ENCODE measurements around the gene ZBTB21.

Gene ZBTB21

DNA sequence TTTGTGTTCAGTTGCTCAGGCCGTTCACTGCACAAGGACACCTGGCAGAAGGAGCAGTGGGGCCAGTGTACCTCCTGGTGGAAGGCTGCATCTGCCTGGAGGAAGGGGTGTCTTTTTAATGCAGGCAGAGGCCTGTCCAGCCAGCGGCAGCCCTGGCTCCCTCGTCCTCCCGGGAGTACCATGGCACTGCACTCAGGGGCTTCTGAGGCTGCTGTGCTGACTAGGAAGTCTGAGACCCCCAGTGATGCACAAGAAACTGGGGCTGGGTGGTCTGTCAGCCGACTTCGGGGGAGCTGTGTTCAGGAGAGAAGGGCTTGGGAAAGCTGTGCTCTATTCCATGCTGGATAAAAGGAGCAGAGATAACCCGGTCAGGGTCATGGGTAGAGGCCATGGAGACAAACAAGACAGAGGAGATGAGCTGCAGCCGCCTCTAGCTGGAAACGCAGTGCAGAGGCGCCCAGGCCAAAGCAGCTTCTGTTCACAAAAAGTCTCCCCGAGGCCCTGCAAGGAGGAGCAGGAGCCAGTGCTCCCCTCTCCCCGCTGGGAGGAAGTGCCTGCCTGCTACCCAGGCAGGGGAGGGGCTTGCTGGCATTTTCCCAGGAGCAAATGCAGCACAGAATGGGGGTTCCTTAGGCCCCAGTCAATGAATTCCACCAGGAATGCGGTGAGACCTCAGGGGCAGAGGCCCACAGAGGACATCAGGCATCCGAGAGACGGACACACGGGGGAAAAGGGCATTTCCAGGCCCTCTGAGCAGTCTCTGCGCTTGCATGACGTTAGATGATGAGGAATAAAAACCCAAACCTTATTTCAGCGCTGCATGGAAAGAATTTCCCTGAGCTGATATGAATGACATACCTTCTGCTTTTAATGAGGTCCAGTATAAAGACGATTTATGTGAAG is 39.2 kb downstream of the ZBTB21 start:
- Histone ChIP-seq H3K4me2 (ENCODE audit: low read length) (no peak overlapping the region), H3K9ac (ENCODE audit: low read length) (no peak overlapping the region), H3K79me2 (ENCODE audit: low read length) (no peaks in the 10 kb centered on the region), H3K27me3 (ENCODE audit: low read depth, low read length) (no peaks in the 10 kb centered on the region), H3K4me1 (ENCODE audit: low read length) (no peaks in the 10 kb centered on the region), H3K9me3 (ENCODE audit: insufficient read depth, low read length) (no peaks in the 10 kb centered on the region), H3K4me3 (ENCODE audit: low read length) (no peak overlapping the region), H2AFZ (ENCODE audit: low read depth, low read length) (no peak overlapping the region), H3K36me3 (replicated peaks; ENCODE audit: low read depth, low read length) (no peaks in the 10 kb centered on the region), H3K27ac (ENCODE audit: low read length) (no peak overlapping the region), H4K20me1 (ENCODE audit: insufficient read depth, low read length) (no peaks in the 10 kb centered on the region)
- no peak for TF ChIP-seq EZH2phosphoT487 (IDR thresholded peaks at IDR 0.05; ENCODE audit: low read depth)

GRCh38 chr21:41970106-41970391 is 40.1 kb downstream of the ZBTB21 start:
- peaks cover 2% of the 10 kb centered on the region for H3K4me1 ChIP-seq (ENCODE audit: low read length)
- no peak overlapping the region for H3K4me2 ChIP-seq (ENCODE audit: low read length)
- H3K27me3 ChIP-seq (ENCODE audit: low read depth, low read length), result no peaks in the 10 kb centered on the region

GRCh38 chr21:41967708-41968107 is 42.5 kb downstream of the ZBTB21 start:
- no peak overlapping the region for H3K9ac ChIP-seq (ENCODE audit: low read length)
- no peak overlapping the region for H3K4me2 ChIP-seq (ENCODE audit: low read length)
- H3K4me1 ChIP-seq (ENCODE audit: low read length), result peaks cover 5% of the 10 kb centered on the region
- no peak overlapping the region for H3K27ac ChIP-seq (ENCODE audit: low read length)
- no peaks in the 10 kb centered on the region for H3K79me2 ChIP-seq (ENCODE audit: low read length)
- no peak overlapping the region for H2AFZ ChIP-seq (ENCODE audit: low read depth, low read length)
- no peaks in the 10 kb centered on the region for H4K20me1 ChIP-seq (ENCODE audit: insufficient read depth, low read length)
- H3K27me3 ChIP-seq (ENCODE audit: low read depth, low read length), result no peaks in the 10 kb centered on the region; the same call in 1 of the 2 replicates
- H3K9me3 ChIP-seq (ENCODE audit: insufficient read depth, low read length), result no peaks in the 10 kb centered on the region
- TF ChIP-seq, protein P1, sequence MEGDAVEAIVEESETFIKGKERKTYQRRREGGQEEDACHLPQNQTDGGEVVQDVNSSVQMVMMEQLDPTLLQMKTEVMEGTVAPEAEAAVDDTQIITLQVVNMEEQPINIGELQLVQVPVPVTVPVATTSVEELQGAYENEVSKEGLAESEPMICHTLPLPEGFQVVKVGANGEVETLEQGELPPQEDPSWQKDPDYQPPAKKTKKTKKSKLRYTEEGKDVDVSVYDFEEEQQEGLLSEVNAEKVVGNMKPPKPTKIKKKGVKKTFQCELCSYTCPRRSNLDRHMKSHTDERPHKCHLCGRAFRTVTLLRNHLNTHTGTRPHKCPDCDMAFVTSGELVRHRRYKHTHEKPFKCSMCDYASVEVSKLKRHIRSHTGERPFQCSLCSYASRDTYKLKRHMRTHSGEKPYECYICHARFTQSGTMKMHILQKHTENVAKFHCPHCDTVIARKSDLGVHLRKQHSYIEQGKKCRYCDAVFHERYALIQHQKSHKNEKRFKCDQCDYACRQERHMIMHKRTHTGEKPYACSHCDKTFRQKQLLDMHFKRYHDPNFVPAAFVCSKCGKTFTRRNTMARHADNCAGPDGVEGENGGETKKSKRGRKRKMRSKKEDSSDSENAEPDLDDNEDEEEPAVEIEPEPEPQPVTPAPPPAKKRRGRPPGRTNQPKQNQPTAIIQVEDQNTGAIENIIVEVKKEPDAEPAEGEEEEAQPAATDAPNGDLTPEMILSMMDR (IDR thresholded peaks at IDR 0.05; ENCODE audit: low read depth, low read length), result no peak
- TF ChIP-seq EZH2phosphoT487 (IDR thresholded peaks at IDR 0.05; ENCODE audit: low read depth), result no peak
- H3K4me3 ChIP-seq (ENCODE audit: low read length), result no peak overlapping the region
- no peaks in the 10 kb centered on the region for H3K36me3 ChIP-seq (replicated peaks; ENCODE audit: low read depth, low read length)

More at GRCh38 chr21:41970106-41970391, 40.1 kb downstream of the ZBTB21 start:
- Histone ChIP-seq H3K27ac (ENCODE audit: low read length) (no peak overlapping the region), H2AFZ (ENCODE audit: low read depth, low read length) (no peak overlapping the region), H3K4me3 (ENCODE audit: low read length) (no peak overlapping the region), H3K9me3 (ENCODE audit: insufficient read depth, low read length) (no peaks in the 10 kb centered on the region), H3K9ac (ENCODE audit: low read length) (no peak overlapping the region), H3K79me2 (ENCODE audit: low read length) (no peaks in the 10 kb centered on the region), H3K36me3 (replicated peaks; ENCODE audit: low read depth, low read length) (no peaks in the 10 kb centered on the region), H4K20me1 (ENCODE audit: insufficient read depth, low read length) (no peaks in the 10 kb centered on the region)
- TF ChIP-seq EZH2phosphoT487 (IDR thresholded peaks at IDR 0.05; ENCODE audit: low read depth), result no peak
- TF ChIP-seq, protein P1 (IDR thresholded peaks at IDR 0.05; ENCODE audit: low read depth, low read length), result no peak

- H3K9me3 ChIP-seq (ENCODE audit: insufficient read depth, low read length), result no peaks in the 10 kb centered on the region
- H3K4me1 ChIP-seq (ENCODE audit: low read length), result peaks cover 5% of the 10 kb centered on the region
- H2AFZ ChIP-seq (ENCODE audit: low read depth, low read length), result no peak overlapping the region
- H3K9ac ChIP-seq (ENCODE audit: low read length), result no peak overlapping the region
- H3K27me3 ChIP-seq (ENCODE audit: low read depth, low read length), result no peaks in the 10 kb centered on the region; the same call in 1 of the 2 replicates
- H3K4me2 ChIP-seq (ENCODE audit: low read length), result no peak overlapping the region
- H3K79me2 ChIP-seq (ENCODE audit: low read length), result no peaks in the 10 kb centered on the region
- no peak for TF ChIP-seq EZH2phosphoT487 (IDR thresholded peaks at IDR 0.05; ENCODE audit: low read depth)
- TF ChIP-seq, protein P1 (IDR thresholded peaks at IDR 0.05; ENCODE audit: low read depth, low read length), result no peak
- H3K4me3 ChIP-seq (ENCODE audit: low read length), result no peak overlapping the region
- no peak overlapping the region for H3K27ac ChIP-seq (ENCODE audit: low read length)
- H3K36me3 ChIP-seq (replicated peaks; ENCODE audit: low read depth, low read length), result no peaks in the 10 kb centered on the region
- H4K20me1 ChIP-seq (ENCODE audit: insufficient read depth, low read length), result no peaks in the 10 kb centered on the region
Measured at GRCh38 chr21:41966872-41967621, 43.1 kb downstream of the ZBTB21 start.

Data from OCI-LY3 (cell line).